AG10803 (cell line): ENCODE measurements around the gene ADAM10.

Experiments
- DNase-seq: peaks from one replicate; pipeline ENCODE4 v3.0.0; 2010; ENCODE audit warnings: low read depth
- H3K4me3 ChIP-seq: 2 replicates; pipeline ENCODE4 v1.5.1; 2011; ENCODE audit warnings: mild to moderate bottlenecking, low read length, control low read depth
- CTCF ChIP-seq: conservative IDR thresholded peaks from 2 replicates; pipeline ENCODE4 v1.5.1; 2011; ENCODE audit warnings: mild to moderate bottlenecking, low read length, control low read depth, inconsistent platforms

ADAM10 gene

GRCh38 chr15:58676766-58677165, 72.7 kb downstream of the ADAM10 start:
- no peak for TF ChIP-seq CTCF
- DNase-seq, result no peak
- no peak overlapping the region for H3K4me3 ChIP-seq

GRCh38 chr15:58671186-58671585, 78.3 kb downstream of the ADAM10 start:
- TF ChIP-seq CTCF, result no peak
- DNase-seq, result no peak
- no peak overlapping the region for H3K4me3 ChIP-seq

GRCh38 chr15:58669108-58669507, 80.4 kb downstream of the ADAM10 start:
- no peak overlapping the region for H3K4me3 ChIP-seq
- no peak for TF ChIP-seq CTCF
- no peak for DNase-seq

- no peak overlapping the region for H3K4me3 ChIP-seq
- peak; percentile 11 for DNase-seq
- TF ChIP-seq CTCF, result no peak
Observed at GRCh38 chr15:58666957-58667356, 82.5 kb downstream of the ADAM10 start.

- no peak overlapping the region for H3K4me3 ChIP-seq
- TF ChIP-seq CTCF, result no peak
- DNase-seq, result no peak
Observed at GRCh38 chr15:58665672-58666071, 83.8 kb downstream of the ADAM10 start.

- DNase-seq, result no peak
- TF ChIP-seq CTCF, result no peak
- no peak overlapping the region for H3K4me3 ChIP-seq
Observed at GRCh38 chr15:58650102-58650501, 99.4 kb downstream of the ADAM10 start.

GRCh38 chr15:58649175-58649574, 100.3 kb downstream of the ADAM10 start:
- no peak for TF ChIP-seq CTCF
- no peak overlapping the region for H3K4me3 ChIP-seq
- no peak for DNase-seq
